IMR-90 (cell line): Measurements from ENCODE around the gene TTC8. TPM values are rescaled to one million over a fixed set of nuclear protein-coding genes. Genes with fewer than 3 reads are reported as not detected.

Experiments used
- ATAC-seq: fragments of 200-7000 bp; cut with Tn5 transposase; 2 replicates; pipeline ENCODE4 v1.9.1; 2020; ENCODE audit warnings: low read depth, mild to moderate bottlenecking, moderate library complexity
- BruUV-seq: library from RNA; stranded (reverse); fragments of 400-500 nt; replicated peaks from 2 replicates; lab custom pipeline; 2021; lab: Mats Ljungman, UMichigan
- CTCF ChIA-PET: fragments of 300-600 bp; formaldehyde crosslinking; extraction: SDS; loops from one replicate; lab custom pipeline; 2021; ENCODE audit warnings: antibody characterized with exemption; lab: Yijun Ruan, JAX
- POLR2A ChIA-PET: fragments of 300-600 bp; sonication (Branson Sonifier 250); formaldehyde crosslinking; loops from one replicate; lab custom pipeline; 2022; ENCODE audit warnings: antibody characterized with exemption; ENCODE audit not compliant: unreplicated experiment; lab: Charles Lee
- DNase-seq: peaks from one replicate; pipeline ENCODE4 v3.0.0; 2013
- H2AFZ ChIP-seq: replicated peaks from 2 replicates; pipeline ENCODE3; 2013; ENCODE audit warnings: low read length, mild to moderate bottlenecking; ENCODE audit not compliant: poor library complexity
- H2AK5ac ChIP-seq: 2 replicates; pipeline ENCODE4 v1.6.1; 2013; ENCODE audit warnings: low read depth, low read length, inconsistent platforms
- H2AK9ac ChIP-seq: replicated peaks from 2 replicates; pipeline ENCODE3; 2013; ENCODE audit warnings: mild to moderate bottlenecking, low read depth, low read length, moderate library complexity; ENCODE audit not compliant: poor library complexity
- H2BK120ac ChIP-seq: 2 replicates; pipeline ENCODE4 v1.6.1; 2013; ENCODE audit warnings: low read depth, low read length, inconsistent platforms
- H2BK15ac ChIP-seq: 3 replicates; pipeline ENCODE4 v1.6.1; 2013; ENCODE audit warnings: low read depth, low read length, inconsistent platforms
- H2BK20ac ChIP-seq: 2 replicates; pipeline ENCODE4 v1.6.1; 2013; ENCODE audit warnings: low read depth, mild to moderate bottlenecking, inconsistent platforms, low read length, moderate library complexity
- H2BK5ac ChIP-seq: 2 replicates; pipeline ENCODE4 v1.6.1; 2013; ENCODE audit warnings: mild to moderate bottlenecking, low read depth, low read length, inconsistent platforms; ENCODE audit not compliant: poor library complexity, severe bottlenecking
- H3K14ac ChIP-seq: replicated peaks from 2 replicates; pipeline ENCODE4 v1.6.1; 2013; ENCODE audit warnings: low read depth, low read length, inconsistent platforms
- H3K18ac ChIP-seq: 2 replicates; pipeline ENCODE4 v1.6.1; 2013; ENCODE audit warnings: low read depth, low read length, control low read depth
- H3K23ac ChIP-seq: 2 replicates; pipeline ENCODE4 v1.6.1; 2013; ENCODE audit warnings: low read depth, low read length, inconsistent platforms
- H3K27ac ChIP-seq: 2 replicates; pipeline ENCODE4 v1.5.1; 2013; ENCODE audit warnings: mild to moderate bottlenecking, control low read depth, low read length; ENCODE audit not compliant: insufficient read depth
- H3K27me3 ChIP-seq: 2 replicates; pipeline ENCODE4 v1.6.1; 2013; ENCODE audit warnings: low read length; ENCODE audit not compliant: control insufficient read depth, insufficient read depth
- H3K36me3 ChIP-seq: 2 replicates; pipeline ENCODE4 v1.6.1; 2013; ENCODE audit warnings: low read length, mixed read lengths; ENCODE audit not compliant: control insufficient read depth, insufficient read depth
- H3K4ac ChIP-seq: 2 replicates; pipeline ENCODE4 v1.6.1; 2013; ENCODE audit warnings: low read depth, low read length, inconsistent platforms
- H3K4me1 ChIP-seq: 2 replicates; pipeline ENCODE4 v1.6.1; 2013; ENCODE audit warnings: low read length, mixed read lengths; ENCODE audit not compliant: control insufficient read depth, insufficient read depth
- H3K4me2 ChIP-seq: 2 replicates; pipeline ENCODE4 v1.6.1; 2013; ENCODE audit warnings: low read depth, mild to moderate bottlenecking, control low read depth, low read length, moderate library complexity
- H3K4me3 ChIP-seq: 2 replicates; pipeline ENCODE4 v1.5.1; 2013; ENCODE audit warnings: low read depth, mild to moderate bottlenecking, control low read depth, low read length, moderate library complexity; ENCODE audit not compliant: insufficient read depth
- H3K56ac ChIP-seq: 2 replicates; pipeline ENCODE4 v1.6.1; 2013; ENCODE audit warnings: low read length, inconsistent platforms; ENCODE audit not compliant: insufficient read depth; ENCODE audit errors: extremely low read depth
- H3K79me1 ChIP-seq, 2 experiments: 2 replicates each; pipeline ENCODE4 v1.6.1; 2013; ENCODE audit warnings: low read length in 2 of 2, inconsistent platforms in 1 of 2, low read depth in 1 of 2
- H3K9ac ChIP-seq: 2 replicates; pipeline ENCODE4 v1.6.1; 2013; ENCODE audit warnings: low read depth, low read length, control low read depth
- H3K9me1 ChIP-seq: 2 replicates; pipeline ENCODE4 v1.6.1; 2013; ENCODE audit warnings: low read length, inconsistent platforms; ENCODE audit not compliant: insufficient read depth
- H3K9me3 ChIP-seq: 2 replicates; pipeline ENCODE4 v1.6.1; 2013; ENCODE audit warnings: low read length; ENCODE audit not compliant: control insufficient read depth, insufficient read depth
- H4K20me1 ChIP-seq: 2 replicates; pipeline ENCODE4 v1.6.1; 2013; ENCODE audit warnings: low read length, inconsistent platforms; ENCODE audit not compliant: insufficient read depth
- H4K5ac ChIP-seq: 2 replicates; pipeline ENCODE4 v1.6.1; 2013; ENCODE audit warnings: mild to moderate bottlenecking, low read depth, low read length, control low read depth
- H4K8ac ChIP-seq, 2 experiments: 2 replicates each; pipeline ENCODE4 v1.6.1; 2013; ENCODE audit warnings: low read depth in 2 of 2, low read length in 2 of 2, control low read depth in 1 of 2, inconsistent platforms in 1 of 2
- H4K91ac ChIP-seq: 2 replicates; pipeline ENCODE4 v1.6.1; 2013; ENCODE audit warnings: low read depth, low read length, inconsistent platforms; ENCODE audit not compliant: insufficient read depth
- BHLHE40 ChIP-seq: fragments of 150-350 bp; IDR thresholded peaks from 2 replicates; pipeline ENCODE4 v1.6.1; 2016; ENCODE audit warnings: mild to moderate bottlenecking, low read depth, low read length
- CEBPB ChIP-seq: IDR thresholded peaks from 2 replicates; pipeline ENCODE4 v1.6.1; 2012; ENCODE audit warnings: low read depth, low read length, improper control_type of control experiment
- CHD1 ChIP-seq: IDR thresholded peaks from 2 replicates; pipeline ENCODE4 v1.6.1; 2012; ENCODE audit warnings: low read depth, low read length, improper control_type of control experiment
- FOS ChIP-seq: fragments of 150-350 bp; IDR thresholded peaks from 2 replicates; pipeline ENCODE4 v1.6.1; 2016; ENCODE audit warnings: low read depth, low read length
- MAFK ChIP-seq: IDR thresholded peaks from 2 replicates; pipeline ENCODE4 v1.6.1; 2012; ENCODE audit warnings: low read depth, low read length, improper control_type of control experiment
- MAZ ChIP-seq: IDR thresholded peaks from 2 replicates; pipeline ENCODE4 v1.6.1; 2012; ENCODE audit warnings: low read depth, mild to moderate bottlenecking, low read length, improper control_type of control experiment, moderate library complexity, borderline replicate concordance
- MXI1 ChIP-seq: IDR thresholded peaks from 2 replicates; pipeline ENCODE4 v1.6.1; 2012; ENCODE audit warnings: low read depth, mild to moderate bottlenecking, low read length, moderate library complexity, borderline replicate concordance
- NFE2L2 ChIP-seq: fragments of 150-350 bp; IDR thresholded peaks from 2 replicates; pipeline ENCODE4 v1.6.1; 2016; ENCODE audit warnings: low read depth, mild to moderate bottlenecking, low read length
- POLR2A ChIP-seq: IDR thresholded peaks from 2 replicates; pipeline ENCODE4 v1.6.1; 2012; ENCODE audit warnings: mild to moderate bottlenecking, low read depth, low read length
- RAD21 ChIP-seq: IDR thresholded peaks from 2 replicates; pipeline ENCODE4 v1.6.1; 2012; ENCODE audit warnings: low read length, improper control_type of control experiment
- RCOR1 ChIP-seq: IDR thresholded peaks from 2 replicates; pipeline ENCODE4 v1.6.1; 2012; ENCODE audit warnings: mild to moderate bottlenecking, low read length, improper control_type of control experiment; ENCODE audit not compliant: insufficient replicate concordance
- RFX5 ChIP-seq: IDR thresholded peaks from 2 replicates; pipeline ENCODE4 v1.8.0; 2012; ENCODE audit warnings: low read depth, mild to moderate bottlenecking, low read length, moderate library complexity
- SMC3 ChIP-seq: fragments of 150-350 bp; IDR thresholded peaks from 2 replicates; pipeline ENCODE4 v1.6.1; 2016; ENCODE audit warnings: low read depth, mild to moderate bottlenecking, antibody characterized with exemption, low read length, moderate library complexity
- WGBS, 2 experiments: methylation state at CpG; one replicate each; pipeline versions ENCODE4 v1.1.5 to v1.1.7; 2013; ENCODE audit warnings: missing lambda C conversion rate in 2 of 2; ENCODE audit not compliant: insufficient read length in 1 of 2; ENCODE audit errors: extremely low coverage in 2 of 2; 5-methylcytosine and 5-hydroxymethylcytosine counted together
- dilution Hi-C: fragments of 300-500 bp; cut with HindIII; formaldehyde crosslinking; loops from one replicate; pipeline ENCODE4 v1.14.3; 2018; ENCODE audit warnings: low sequenced_read_pairs; ENCODE audit not compliant: unreplicated experiment
- in situ Hi-C: fragments of 300-500 bp; cut with MboI; formaldehyde crosslinking; loops from 3 replicates; pipeline ENCODE4 v1.14.3; 2019; ENCODE audit warnings: low sequenced_read_pairs, inconsistent platforms, mixed read lengths
- intact Hi-C: fragments of 100-400 bp; cut with micrococcal nuclease; formaldehyde crosslinking; loops from 2 replicates; pipeline ENCODE4 v1.10.0; 2022
- polyA plus RNA-seq, 3 experiments: library from polyadenylated mRNA; depleted of rRNA; stranded (reverse); fragments of >200 nt; gene quantifications; 2 replicates each; pipeline ENCODE4 v1.2.3, GENCODE V29; 2012; ENCODE audit warnings: low replicate concordance in 1 of 3
- total RNA-seq: library from RNA; depleted of rRNA; stranded (reverse); fragments of >200 nt; gene quantifications from 2 replicates; pipeline ENCODE4 v1.2.3, GENCODE V29; 2012
- TF ChIP-seq, protein P1 (sequence below): conservative IDR thresholded peaks from 2 replicates; pipeline ENCODE4 v1.5.1; 2012; ENCODE audit warnings: mild to moderate bottlenecking, low read depth, low read length, improper control_type of control experiment
- TF ChIP-seq, protein P2 (sequence below): fragments of 150-350 bp; IDR thresholded peaks from 2 replicates; pipeline ENCODE4 v1.6.1; 2016; ENCODE audit warnings: low read depth, mild to moderate bottlenecking, low read length, moderate library complexity, borderline replicate concordance
- TF ChIP-seq, protein P3 (sequence below): fragments of 150-350 bp; IDR thresholded peaks from 2 replicates; pipeline ENCODE4 v1.6.1; 2017; ENCODE audit warnings: mild to moderate bottlenecking, antibody characterized with exemption, low read length, low read depth

Gene TTC8
- total and polyA plus RNA-seq, 2 of the 4 experiments (the other 2 are of a cell fraction), result 48.9 to 84.2 TPM

DNA sequence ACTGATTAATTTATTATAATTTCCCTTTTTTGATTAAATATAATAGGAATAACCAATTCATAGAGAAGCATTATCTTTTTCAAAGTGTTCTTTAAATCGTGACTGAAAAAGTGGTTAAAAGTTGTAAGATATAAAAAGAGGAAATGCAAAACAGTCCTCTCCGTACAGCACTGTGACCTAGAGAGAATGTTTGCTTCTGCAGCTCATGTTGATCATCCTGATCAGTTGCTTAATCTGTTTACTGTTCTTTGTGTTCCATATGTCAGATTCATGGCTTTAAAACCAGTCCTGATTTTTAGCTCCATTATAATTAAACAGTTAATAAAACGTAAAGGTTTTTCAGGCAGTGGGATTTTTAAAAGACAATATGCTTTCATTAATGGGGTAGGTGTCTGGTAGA, 4.7 kb downstream of the TTC8 start:
- Histone ChIP-seq H4K8ac (peak overlapping the region in 1 of 2 experiments; percentile 31; a peak in 2 of 4 replicates), H3K4me2 (peak overlapping the region; percentile 37; the same call in 1 of the 2 replicates), H3K9me3 (no peaks in the 10 kb centered on the region), H4K5ac (no peak overlapping the region; the same call in 1 of the 2 replicates), H3K27me3 (no peaks in the 10 kb centered on the region), H3K23ac (no peak overlapping the region; the same call in 1 of the 2 replicates), H3K4me3 (no peak overlapping the region), H3K9me1 (peaks cover 7% of the 10 kb centered on the region), H3K4ac (peak overlapping the region; percentile 77; the same call in 1 of the 2 replicates), H2BK5ac (peak overlapping the region; percentile 96), H4K20me1 (no peaks in the 10 kb centered on the region), H3K56ac (no peak overlapping the region), H3K79me1 (peaks cover 34 to 73% of the 10 kb centered on the region in 2 experiments), H2BK20ac (peak overlapping the region; percentile 64; the same call in 1 of the 2 replicates), H3K18ac (peak overlapping the region; percentile 74; the same call in 1 of the 2 replicates), H4K91ac (no peak overlapping the region), H2AFZ (no peak overlapping the region), H3K27ac (no peak overlapping the region), H3K14ac (0 out of 2 replicates have a peak overlapping the region, but pooled peaks have one; percentile 10), H2AK5ac (no peak overlapping the region), H2BK15ac (no peak overlapping the region; the same call in 2 of the 3 replicates), H3K9ac (no peak overlapping the region), H3K36me3 (0 out of 2 replicates have a peak, but pooled peaks cover 1% of the 10 kb centered on the region), H2AK9ac (no peak overlapping the region), H2BK120ac (peak overlapping the region; percentile 43; the same call in 1 of the 2 replicates), H3K4me1 (peaks cover 26% of the 10 kb centered on the region)
- DNase-seq, result no peak
- dilution Hi-C loops, result no loop called here
- intact Hi-C loops, result no loop called here
- ChIA-PET POLR2A (no interaction called here), CTCF (no interaction called here)
- 80% methylated on average over 1 of the region's 3 CpGs; no CpG with 5 or more reads in 1 of the 2 experiments for WGBS, 2 experiments
- BruUV-seq, result no TSS peak
- ATAC-seq, result no peak
- in situ Hi-C loops, result no loop called here
- TF ChIP-seq RAD21, result no peak
- TF ChIP-seq, protein P1, sequence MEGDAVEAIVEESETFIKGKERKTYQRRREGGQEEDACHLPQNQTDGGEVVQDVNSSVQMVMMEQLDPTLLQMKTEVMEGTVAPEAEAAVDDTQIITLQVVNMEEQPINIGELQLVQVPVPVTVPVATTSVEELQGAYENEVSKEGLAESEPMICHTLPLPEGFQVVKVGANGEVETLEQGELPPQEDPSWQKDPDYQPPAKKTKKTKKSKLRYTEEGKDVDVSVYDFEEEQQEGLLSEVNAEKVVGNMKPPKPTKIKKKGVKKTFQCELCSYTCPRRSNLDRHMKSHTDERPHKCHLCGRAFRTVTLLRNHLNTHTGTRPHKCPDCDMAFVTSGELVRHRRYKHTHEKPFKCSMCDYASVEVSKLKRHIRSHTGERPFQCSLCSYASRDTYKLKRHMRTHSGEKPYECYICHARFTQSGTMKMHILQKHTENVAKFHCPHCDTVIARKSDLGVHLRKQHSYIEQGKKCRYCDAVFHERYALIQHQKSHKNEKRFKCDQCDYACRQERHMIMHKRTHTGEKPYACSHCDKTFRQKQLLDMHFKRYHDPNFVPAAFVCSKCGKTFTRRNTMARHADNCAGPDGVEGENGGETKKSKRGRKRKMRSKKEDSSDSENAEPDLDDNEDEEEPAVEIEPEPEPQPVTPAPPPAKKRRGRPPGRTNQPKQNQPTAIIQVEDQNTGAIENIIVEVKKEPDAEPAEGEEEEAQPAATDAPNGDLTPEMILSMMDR, result no peak
- TF ChIP-seq CEBPB, result no peak
- no peak for TF ChIP-seq NFE2L2
- TF ChIP-seq, protein P2, sequence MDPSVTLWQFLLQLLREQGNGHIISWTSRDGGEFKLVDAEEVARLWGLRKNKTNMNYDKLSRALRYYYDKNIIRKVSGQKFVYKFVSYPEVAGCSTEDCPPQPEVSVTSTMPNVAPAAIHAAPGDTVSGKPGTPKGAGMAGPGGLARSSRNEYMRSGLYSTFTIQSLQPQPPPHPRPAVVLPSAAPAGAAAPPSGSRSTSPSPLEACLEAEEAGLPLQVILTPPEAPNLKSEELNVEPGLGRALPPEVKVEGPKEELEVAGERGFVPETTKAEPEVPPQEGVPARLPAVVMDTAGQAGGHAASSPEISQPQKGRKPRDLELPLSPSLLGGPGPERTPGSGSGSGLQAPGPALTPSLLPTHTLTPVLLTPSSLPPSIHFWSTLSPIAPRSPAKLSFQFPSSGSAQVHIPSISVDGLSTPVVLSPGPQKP, result no peak
- TF ChIP-seq SMC3, result no peak
- TF ChIP-seq RCOR1, result no peak
- TF ChIP-seq MAZ, result no peak
- TF ChIP-seq, protein P3, sequence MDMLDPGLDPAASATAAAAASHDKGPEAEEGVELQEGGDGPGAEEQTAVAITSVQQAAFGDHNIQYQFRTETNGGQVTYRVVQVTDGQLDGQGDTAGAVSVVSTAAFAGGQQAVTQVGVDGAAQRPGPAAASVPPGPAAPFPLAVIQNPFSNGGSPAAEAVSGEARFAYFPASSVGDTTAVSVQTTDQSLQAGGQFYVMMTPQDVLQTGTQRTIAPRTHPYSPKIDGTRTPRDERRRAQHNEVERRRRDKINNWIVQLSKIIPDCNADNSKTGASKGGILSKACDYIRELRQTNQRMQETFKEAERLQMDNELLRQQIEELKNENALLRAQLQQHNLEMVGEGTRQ, result no peak
- no peak for TF ChIP-seq POLR2A
- no peak for TF ChIP-seq BHLHE40
- no peak for TF ChIP-seq RFX5
- no peak for TF ChIP-seq CHD1
- no peak for TF ChIP-seq MXI1
- TF ChIP-seq FOS, result no peak
- no peak for TF ChIP-seq MAFK
